Measurements from ENCODE around the gene KCNQ1.

- no peak for TF ChIP-seq POLR2A (IDR thresholded peaks at IDR 0.05; ENCODE audit: low read depth, low read length)
- TF ChIP-seq SPI1 (IDR thresholded peaks at IDR 0.05; ENCODE audit: low read depth, low read length), result no peak
- TF ChIP-seq POLR2AphosphoS5 (IDR thresholded peaks at IDR 0.05; ENCODE audit: low read depth, low read length), result no peak
- no peak for TF ChIP-seq TAF1 (IDR thresholded peaks at IDR 0.05; ENCODE audit: low read depth, low read length)
- TF ChIP-seq PAX5 (IDR thresholded peaks at IDR 0.05; ENCODE audit: insufficient read depth, low read length, severe bottlenecking), result no peak
- TF ChIP-seq POU2F2 (IDR thresholded peaks at IDR 0.05; ENCODE audit: low read depth, low read length), result no peak
Measured at GRCh38 chr11:2436521-2437031, 8.2 kb upstream of the KCNQ1 start.

Data from GM12891 (cell line).